GM18870 (cell line): ENCODE results near the gene ITPR2.

Source experiments
- ATAC-seq: cut with Tn5 transposase; IDR thresholded peaks from one replicate; pipeline ENCODE4 v1.9.1; 2021; ENCODE audit warnings: moderate library complexity; ENCODE audit not compliant: unreplicated experiment

The ITPR2 gene

GRCh38 chr12:26599096-26599695, 233.8 kb downstream of the ITPR2 start:
- ATAC-seq, result no peak

GRCh38 chr12:26595806-26596205, 237.2 kb downstream of the ITPR2 start:
- ATAC-seq, result no peak

- ATAC-seq, result no peak
These were observed 252.4 kb downstream of the ITPR2 start for GRCh38 chr12:26580619-26581018.

- ATAC-seq, result no peak
These were observed 256.7 kb downstream of the ITPR2 start for GRCh38 chr12:26576266-26576665.

- no peak for ATAC-seq
These were observed 259.6 kb downstream of the ITPR2 start for GRCh38 chr12:26573225-26573909.

GRCh38 chr12:26572137-26572536, 260.9 kb downstream of the ITPR2 start:
- no peak for ATAC-seq

- ATAC-seq, result no peak
These were observed 261.4 kb downstream of the ITPR2 start for GRCh38 chr12:26571560-26571959.

GRCh38 chr12:26567126-26567525, 265.9 kb downstream of the ITPR2 start:
- no peak for ATAC-seq

- no peak for ATAC-seq
These were observed 266.3 kb downstream of the ITPR2 start for GRCh38 chr12:26566675-26567074.

GRCh38 chr12:26566186-26566585, 266.8 kb downstream of the ITPR2 start:
- ATAC-seq, result no peak

GRCh38 chr12:26564391-26564790, 268.6 kb downstream of the ITPR2 start:
- no peak for ATAC-seq

- no peak for ATAC-seq
These were observed 269.4 kb downstream of the ITPR2 start for GRCh38 chr12:26563552-26563951.

GRCh38 chr12:26557326-26557725, 275.7 kb downstream of the ITPR2 start:
- ATAC-seq, result no peak

- ATAC-seq, result no peak
These were observed 276.1 kb downstream of the ITPR2 start for GRCh38 chr12:26556916-26557315.

GRCh38 chr12:26555139-26555538, 277.9 kb downstream of the ITPR2 start:
- no peak for ATAC-seq

GRCh38 chr12:26554332-26554731, 278.7 kb downstream of the ITPR2 start:
- ATAC-seq, result no peak

- no peak for ATAC-seq
These were observed 281.6 kb downstream of the ITPR2 start for GRCh38 chr12:26551385-26551784.

- no peak for ATAC-seq
These were observed 284.8 kb downstream of the ITPR2 start for GRCh38 chr12:26548227-26548626.

GRCh38 chr12:26546535-26547314, 286.3 kb downstream of the ITPR2 start:
- ATAC-seq, result no peak

GRCh38 chr12:26539131-26539530, 293.9 kb downstream of the ITPR2 start:
- no peak for ATAC-seq

GRCh38 chr12:26537651-26538050, 295.3 kb downstream of the ITPR2 start:
- no peak for ATAC-seq

- no peak for ATAC-seq
These were observed 295.9 kb downstream of the ITPR2 start for GRCh38 chr12:26537126-26537525.
